ENCODE measurements around the gene CFAP221.

GRCh38 chr2:119513832-119514231 is 30.4 kb upstream of the CFAP221 start:
- TF ChIP-seq CTCF (conservative IDR thresholded peaks at IDR 0.05) (no peak), ZFX (IDR thresholded peaks at IDR 0.05) (no peak)

Data from C4-2B (cell line).